K562 (cell line): ENCODE results near the gene TCP10L. TPM values are rescaled to one million over a fixed set of nuclear protein-coding genes. Genes with fewer than 3 reads are reported as not detected.

ENCODE experiments used
- BCLAF1 ChIP-seq, 2 experiments: fragments of 450-650 bp in 1 of 2; IDR thresholded peaks; 2 replicates each; pipeline ENCODE4 v1.6.1; 2011 to 2017; ENCODE audit warnings: low read depth in 2 of 2, antibody characterized with exemption in 1 of 2, borderline replicate concordance in 1 of 2, low read length in 1 of 2, mild to moderate bottlenecking in 1 of 2, mixed read lengths in 1 of 2; ENCODE audit not compliant: control insufficient read depth in 1 of 2
- CBFB ChIP-seq: sonication (generic); formaldehyde crosslinking; IDR thresholded peaks from 2 replicates; pipeline ENCODE4 v1.4.0; 2020; ENCODE audit warnings: mild to moderate bottlenecking, missing genetic modification reagents
- IRF2 ChIP-seq: sonication (generic); formaldehyde crosslinking; IDR thresholded peaks from 2 replicates; pipeline ENCODE4 v1.8.1; 2022; ENCODE audit warnings: mild to moderate bottlenecking, missing genetic modification reagents
- L3MBTL2 ChIP-seq: fragments of 450-650 bp; IDR thresholded peaks from 2 replicates; pipeline ENCODE4 v1.6.1; 2016; ENCODE audit warnings: mild to moderate bottlenecking, moderate library complexity
- POLR3G ChIP-seq: IDR thresholded peaks from 2 replicates; pipeline ENCODE4 v1.6.1; 2011; ENCODE audit not compliant: insufficient read length, insufficient replicate concordance; ENCODE audit errors: extremely low read depth
- YBX1 ChIP-seq: fragments of 450-650 bp; IDR thresholded peaks from 2 replicates; pipeline ENCODE4 v1.7.1; 2016; ENCODE audit warnings: mild to moderate bottlenecking
- ZNF589 ChIP-seq: fragments of 200-800 bp; sonication (Bioruptor generic); IDR thresholded peaks from 2 replicates; pipeline ENCODE4 v1.6.1; 2016; ENCODE audit warnings: low read depth, missing genetic modification characterization, missing compliant biosample characterization
- polyA plus RNA-seq, 8 experiments: library from polyadenylated mRNA; depleted of rRNA in 4 of 8; stranded (reverse) in 5 of 8; unstranded in 3 of 8; fragments of >200 nt; fragmentation: Nextera tagmentation in 2 of 8; fragmentation: Illumina TruSeq in 1 of 8; extraction: Ambion mirVana in 2 of 8; extraction: Trizol in 1 of 8; gene quantifications; 2 replicates each; pipeline versions ENCODE4 v1.2.1 to v1.2.3, GENCODE V29; 2011 to 2014; ENCODE audit warnings: inconsistent platforms in 1 of 8, missing spikeins in 1 of 8
- total RNA-seq, 7 experiments: library from RNA; depleted of rRNA in 6 of 7; stranded (reverse); fragments of >200 nt in 6 of 7; fragmentation: Illumina TruSeq in 2 of 7; extraction: Trizol in 2 of 7; gene quantifications; 2 replicates each; pipeline versions ENCODE4 v1.2.1 to v1.2.3, GENCODE V29; 2011 to 2021; ENCODE audit warnings: low replicate concordance in 1 of 7
- TF ChIP-seq, protein P1 (sequence below): fragments of 250-450 bp; sonication (Bioruptor Pico); IDR thresholded peaks from 2 replicates; pipeline ENCODE4 v1.5.0; 2021; ENCODE audit warnings: mild to moderate bottlenecking, moderate library complexity
- TF ChIP-seq, protein P2 (sequence below): fragments of 150-350 bp; IDR thresholded peaks from 2 replicates; pipeline ENCODE4 v1.6.1; 2014; ENCODE audit warnings: low read depth, mild to moderate bottlenecking, low read length, borderline replicate concordance

The TCP10L gene
- total and polyA plus RNA-seq, 9 of the 15 experiments (the other 6 are each of a cell fraction or from before 2014, with no cell fraction given): 0.34 to 0.91 (median 0.56) TPM; not detected in 2

- TF ChIP-seq, protein P1, sequence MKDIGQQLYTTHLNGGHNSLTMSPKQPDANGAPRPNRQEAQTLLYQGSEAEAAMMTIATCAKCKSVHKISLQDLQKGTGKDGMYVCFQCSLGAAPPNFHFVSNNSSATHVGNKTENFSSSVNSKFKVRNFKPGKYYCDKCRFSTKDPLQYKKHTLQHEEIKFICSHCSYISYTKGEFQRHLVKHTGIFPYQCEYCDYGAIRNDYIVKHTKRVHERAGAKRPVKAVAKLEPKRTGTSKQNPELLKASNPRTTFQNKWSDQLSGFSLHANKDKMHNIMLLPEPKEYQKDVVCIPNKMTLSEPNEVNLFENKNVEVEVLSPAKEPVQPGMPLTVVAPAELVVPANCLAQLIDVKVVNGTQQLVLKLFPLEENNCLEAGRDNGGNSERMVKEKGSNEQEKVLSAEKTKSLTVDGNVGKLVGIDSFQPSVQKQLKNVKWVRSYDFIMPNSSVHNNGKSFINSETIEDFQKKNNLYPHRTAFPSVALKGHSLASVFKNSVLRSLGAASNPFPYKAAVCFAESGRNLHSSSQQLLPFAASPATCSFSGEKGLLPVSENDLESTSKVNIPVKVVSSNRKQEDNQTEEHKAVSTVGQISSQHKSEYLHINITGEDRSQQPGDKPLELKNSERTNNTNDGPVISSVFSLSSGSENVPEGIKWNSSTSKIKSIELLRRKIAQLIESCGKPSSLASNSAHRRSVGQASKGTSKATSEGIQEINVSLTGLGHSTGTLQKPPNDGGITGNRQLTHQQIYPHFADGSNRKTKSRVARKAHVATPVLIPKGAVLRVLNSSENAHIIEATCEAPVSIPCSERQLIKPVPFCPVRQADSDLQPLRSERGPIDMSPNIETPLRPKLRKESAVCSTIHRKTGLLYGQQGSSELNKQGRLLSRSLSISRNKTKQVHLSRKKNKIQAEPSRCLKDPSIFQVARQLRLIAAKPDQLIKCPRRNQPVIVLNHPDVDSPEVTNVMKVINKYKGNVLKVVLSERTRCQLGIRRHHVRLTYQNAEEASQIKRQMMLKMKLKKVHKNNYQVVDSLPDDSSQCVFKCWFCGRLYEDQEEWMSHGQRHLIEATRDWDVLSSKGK (CRISPR knock-in tag): no peak
- TF ChIP-seq POLR3G (no peak), IRF2 (no peak), L3MBTL2 (no peak), YBX1 (no peak), BCLAF1 (IDR thresholded peaks at IDR 0.05; ENCODE audit: borderline replicate concordance in 1 of 2, control insufficient read depth in 1 of 2, low read depth in 2 of 2, low read length in 1 of 2) (no peak), CBFB (CRISPR knock-in tag) (no peak), ZNF589 (CRISPR knock-in tag) (no peak)
- TF ChIP-seq, protein P2, sequence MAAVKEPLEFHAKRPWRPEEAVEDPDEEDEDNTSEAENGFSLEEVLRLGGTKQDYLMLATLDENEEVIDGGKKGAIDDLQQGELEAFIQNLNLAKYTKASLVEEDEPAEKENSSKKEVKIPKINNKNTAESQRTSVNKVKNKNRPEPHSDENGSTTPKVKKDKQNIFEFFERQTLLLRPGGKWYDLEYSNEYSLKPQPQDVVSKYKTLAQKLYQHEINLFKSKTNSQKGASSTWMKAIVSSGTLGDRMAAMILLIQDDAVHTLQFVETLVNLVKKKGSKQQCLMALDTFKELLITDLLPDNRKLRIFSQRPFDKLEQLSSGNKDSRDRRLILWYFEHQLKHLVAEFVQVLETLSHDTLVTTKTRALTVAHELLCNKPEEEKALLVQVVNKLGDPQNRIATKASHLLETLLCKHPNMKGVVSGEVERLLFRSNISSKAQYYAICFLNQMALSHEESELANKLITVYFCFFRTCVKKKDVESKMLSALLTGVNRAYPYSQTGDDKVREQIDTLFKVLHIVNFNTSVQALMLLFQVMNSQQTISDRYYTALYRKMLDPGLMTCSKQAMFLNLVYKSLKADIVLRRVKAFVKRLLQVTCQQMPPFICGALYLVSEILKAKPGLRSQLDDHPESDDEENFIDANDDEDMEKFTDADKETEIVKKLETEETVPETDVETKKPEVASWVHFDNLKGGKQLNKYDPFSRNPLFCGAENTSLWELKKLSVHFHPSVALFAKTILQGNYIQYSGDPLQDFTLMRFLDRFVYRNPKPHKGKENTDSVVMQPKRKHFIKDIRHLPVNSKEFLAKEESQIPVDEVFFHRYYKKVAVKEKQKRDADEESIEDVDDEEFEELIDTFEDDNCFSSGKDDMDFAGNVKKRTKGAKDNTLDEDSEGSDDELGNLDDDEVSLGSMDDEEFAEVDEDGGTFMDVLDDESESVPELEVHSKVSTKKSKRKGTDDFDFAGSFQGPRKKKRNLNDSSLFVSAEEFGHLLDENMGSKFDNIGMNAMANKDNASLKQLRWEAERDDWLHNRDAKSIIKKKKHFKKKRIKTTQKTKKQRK: no peak
- TF ChIP-seq, all 486 proteins: peak for 0
These were observed 8.4 kb upstream of the TCP10L start (continued) for GRCh38 chr21:32593690-32594089.
